Measurements from ENCODE around the gene TRANK1.
A peak's percentile ranks its signal among the peaks of the same experiment; 100 is the strongest.

Gene TRANK1

GRCh38 chr3:36923523-36923943, 21.3 kb downstream of the TRANK1 start:
- TF ChIP-seq CTCF (IDR thresholded peaks at IDR 0.05; ENCODE audit: insufficient read depth, low read length) (no peak), REST (IDR thresholded peaks at IDR 0.05; ENCODE audit: insufficient replicate concordance, low read depth) (peak; percentile 42)
- peak in 1 of 2 experiments; percentile 35 for DNase-seq (ENCODE audit: low read depth in 1 of 2, low spot score in 1 of 2)

GRCh38 chr3:36920884-36921567, 23.8 kb downstream of the TRANK1 start:
- TF ChIP-seq GABPA (IDR thresholded peaks at IDR 0.05; ENCODE audit: low read depth) (no peak), CTCF (IDR thresholded peaks at IDR 0.05; ENCODE audit: insufficient read depth, low read length) (no peak), REST (IDR thresholded peaks at IDR 0.05; ENCODE audit: insufficient replicate concordance, low read depth) (no peak), SPI1 (IDR thresholded peaks at IDR 0.05; ENCODE audit: borderline replicate concordance, low read depth) (no peak), POLR2AphosphoS5 (IDR thresholded peaks at IDR 0.05; ENCODE audit: low read depth) (no peak)
- H3K27me3 ChIP-seq (ENCODE audit: insufficient read depth, poor library complexity, severe bottlenecking), result no peaks in the 10 kb centered on the region
- no peak overlapping the region for H3K27ac ChIP-seq (replicated peaks)
- no peak for DNase-seq (ENCODE audit: low read depth in 1 of 2, low spot score in 1 of 2)
- no peak overlapping the region for H3K4me3 ChIP-seq (replicated peaks; ENCODE audit: insufficient read depth, low read length)

More at GRCh38 chr3:36923523-36923943, 21.3 kb downstream of the TRANK1 start:
- Histone ChIP-seq H3K27me3 (ENCODE audit: insufficient read depth, poor library complexity, severe bottlenecking) (no peaks in the 10 kb centered on the region), H3K27ac (replicated peaks) (no peak overlapping the region), H3K4me3 (replicated peaks; ENCODE audit: insufficient read depth, low read length) (no peak overlapping the region)

- H3K27ac ChIP-seq (replicated peaks), result no peak overlapping the region
- no peak overlapping the region for H3K4me3 ChIP-seq (replicated peaks; ENCODE audit: insufficient read depth, low read length)
- DNase-seq (ENCODE audit: low read depth in 1 of 2, low spot score in 1 of 2), result no peak
- no peak for TF ChIP-seq CTCF (IDR thresholded peaks at IDR 0.05; ENCODE audit: insufficient read depth, low read length)
- no peak for TF ChIP-seq SPI1 (IDR thresholded peaks at IDR 0.05; ENCODE audit: borderline replicate concordance, low read depth)
- TF ChIP-seq POLR2AphosphoS5 (IDR thresholded peaks at IDR 0.05; ENCODE audit: low read depth), result no peak
- TF ChIP-seq REST (IDR thresholded peaks at IDR 0.05; ENCODE audit: insufficient replicate concordance, low read depth), result no peak
- TF ChIP-seq GABPA (IDR thresholded peaks at IDR 0.05; ENCODE audit: low read depth), result no peak
- no peaks in the 10 kb centered on the region for H3K27me3 ChIP-seq (ENCODE audit: insufficient read depth, poor library complexity, severe bottlenecking)
Measured at GRCh38 chr3:36919439-36920160, 25.3 kb downstream of the TRANK1 start.
